Osteoblast (primary cell): ENCODE results near the gene CCKAR. TPM values are rescaled to one million over a fixed set of nuclear protein-coding genes. Genes with fewer than 3 reads are reported as not detected.

ENCODE experiments used
- DNase-seq: peaks from one replicate; pipeline ENCODE4 v3.0.0; 2011; ENCODE audit warnings: low spot score, mixed read lengths; ENCODE audit not compliant: insufficient read length; ENCODE audit errors: missing footprints
- H2AFZ ChIP-seq: 2 replicates; pipeline ENCODE4 v1.6.0; 2011; ENCODE audit warnings: mild to moderate bottlenecking, low read length
- H3K27ac ChIP-seq: 2 replicates; pipeline ENCODE4 v1.5.1; 2011; ENCODE audit warnings: mild to moderate bottlenecking, low read depth, low read length, moderate library complexity
- H3K27me3 ChIP-seq: 2 replicates; pipeline ENCODE4 v1.6.0; 2012; ENCODE audit warnings: mild to moderate bottlenecking, control low read depth, inconsistent platforms, low read length, moderate library complexity; ENCODE audit not compliant: insufficient read depth
- H3K36me3 ChIP-seq: 2 replicates; pipeline ENCODE4 v1.5.1; 2011; ENCODE audit warnings: mild to moderate bottlenecking, low read length, control low read depth, moderate library complexity; ENCODE audit not compliant: insufficient read depth
- H3K4me1 ChIP-seq: 2 replicates; pipeline ENCODE4 v1.5.1; 2011; ENCODE audit warnings: mild to moderate bottlenecking, low read length, control low read depth, moderate library complexity; ENCODE audit not compliant: insufficient read depth
- H3K4me2 ChIP-seq: 2 replicates; pipeline ENCODE4 v1.6.0; 2011; ENCODE audit warnings: mild to moderate bottlenecking, low read length; ENCODE audit not compliant: insufficient read depth
- H3K4me3 ChIP-seq: fragments of 200-600 bp; sonication (generic); 3 replicates; pipeline ENCODE4 v1.5.1; 2012; ENCODE audit warnings: mild to moderate bottlenecking, low read length, inconsistent platforms; ENCODE audit not compliant: insufficient read depth
- H3K79me2 ChIP-seq: 2 replicates; pipeline ENCODE4 v1.6.0; 2012; ENCODE audit warnings: mild to moderate bottlenecking, low read length, control low read depth, inconsistent platforms; ENCODE audit not compliant: insufficient read depth
- H3K9me3 ChIP-seq: 2 replicates; pipeline ENCODE4 v1.5.1; 2011; ENCODE audit warnings: low read depth, low read length, control low read depth
- H4K20me1 ChIP-seq: 2 replicates; pipeline ENCODE4 v1.6.0; 2012; ENCODE audit warnings: mild to moderate bottlenecking, low read length, control low read depth; ENCODE audit not compliant: insufficient read depth
- total RNA-seq: library from RNA; depleted of rRNA; stranded (reverse); fragments of >200 nt; gene quantifications from 2 replicates; pipeline ENCODE4 v1.2.3, GENCODE V29; 2012
- TF ChIP-seq, protein P1 (sequence below): IDR thresholded peaks from 2 replicates; pipeline ENCODE4 v1.5.1; 2011; ENCODE audit warnings: mild to moderate bottlenecking, low read depth, low read length, moderate library complexity; ENCODE audit errors: extremely low read depth

The CCKAR gene
- total RNA-seq, 1 donor: 2.5 TPM

DNA sequence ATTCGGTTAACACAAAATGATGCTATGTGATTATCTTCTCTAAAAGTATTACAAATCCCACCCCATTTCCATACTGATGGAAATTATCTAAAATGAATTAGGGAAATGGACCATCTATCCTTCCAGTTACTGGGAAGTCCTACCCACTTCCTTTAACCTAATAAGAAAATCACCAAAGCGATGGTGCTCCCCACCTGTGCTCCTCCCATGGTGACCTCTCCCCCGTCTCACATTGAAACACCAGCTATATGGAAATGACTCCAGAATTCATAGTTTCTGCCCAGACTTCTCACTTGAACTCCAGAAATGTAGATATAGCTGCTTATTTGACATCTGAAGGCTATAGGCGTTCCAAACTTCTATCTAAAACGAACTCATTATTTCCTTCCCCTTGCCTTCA is 48.5 kb downstream of the CCKAR start:
- no peak overlapping the region for H3K4me3 ChIP-seq
- no peak overlapping the region for H3K4me2 ChIP-seq
- no peaks in the 10 kb centered on the region for H3K27me3 ChIP-seq
- no peak for DNase-seq
- H3K27ac ChIP-seq: no peak overlapping the region
- H3K9me3 ChIP-seq: no peaks in the 10 kb centered on the region
- TF ChIP-seq, protein P1, sequence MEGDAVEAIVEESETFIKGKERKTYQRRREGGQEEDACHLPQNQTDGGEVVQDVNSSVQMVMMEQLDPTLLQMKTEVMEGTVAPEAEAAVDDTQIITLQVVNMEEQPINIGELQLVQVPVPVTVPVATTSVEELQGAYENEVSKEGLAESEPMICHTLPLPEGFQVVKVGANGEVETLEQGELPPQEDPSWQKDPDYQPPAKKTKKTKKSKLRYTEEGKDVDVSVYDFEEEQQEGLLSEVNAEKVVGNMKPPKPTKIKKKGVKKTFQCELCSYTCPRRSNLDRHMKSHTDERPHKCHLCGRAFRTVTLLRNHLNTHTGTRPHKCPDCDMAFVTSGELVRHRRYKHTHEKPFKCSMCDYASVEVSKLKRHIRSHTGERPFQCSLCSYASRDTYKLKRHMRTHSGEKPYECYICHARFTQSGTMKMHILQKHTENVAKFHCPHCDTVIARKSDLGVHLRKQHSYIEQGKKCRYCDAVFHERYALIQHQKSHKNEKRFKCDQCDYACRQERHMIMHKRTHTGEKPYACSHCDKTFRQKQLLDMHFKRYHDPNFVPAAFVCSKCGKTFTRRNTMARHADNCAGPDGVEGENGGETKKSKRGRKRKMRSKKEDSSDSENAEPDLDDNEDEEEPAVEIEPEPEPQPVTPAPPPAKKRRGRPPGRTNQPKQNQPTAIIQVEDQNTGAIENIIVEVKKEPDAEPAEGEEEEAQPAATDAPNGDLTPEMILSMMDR: no peak
- no peaks in the 10 kb centered on the region for H3K79me2 ChIP-seq
- H4K20me1 ChIP-seq: no peaks in the 10 kb centered on the region
- H3K36me3 ChIP-seq: peaks cover under 1% of the 10 kb centered on the region
- H2AFZ ChIP-seq: no peak overlapping the region
- peaks cover 11% of the 10 kb centered on the region for H3K4me1 ChIP-seq

DNA sequence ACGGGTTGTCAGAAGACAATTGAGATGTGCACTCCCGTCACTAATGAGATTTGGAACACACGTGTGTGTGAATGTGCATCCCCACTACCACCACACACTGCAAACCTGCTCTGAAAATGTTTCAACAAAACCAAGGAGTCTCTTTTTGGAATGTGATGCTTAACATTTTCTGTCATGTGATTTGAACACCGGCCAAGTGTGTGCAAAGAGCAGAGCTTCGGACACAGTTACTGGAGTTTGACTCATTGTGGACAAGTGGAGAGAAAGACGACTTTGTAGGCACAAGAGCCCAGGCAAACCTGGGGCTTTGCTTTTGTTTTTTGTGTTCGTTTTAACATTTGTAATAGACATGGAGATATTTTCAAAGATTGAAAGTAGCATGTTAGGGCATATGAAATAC is 49.2 kb downstream of the CCKAR start:
- Histone ChIP-seq H3K27ac (no peak overlapping the region), H2AFZ (no peak overlapping the region), H3K4me3 (no peak overlapping the region), H3K27me3 (no peaks in the 10 kb centered on the region), H3K36me3 (peaks cover 6% of the 10 kb centered on the region), H4K20me1 (no peaks in the 10 kb centered on the region), H3K9me3 (no peaks in the 10 kb centered on the region), H3K4me2 (no peak overlapping the region), H3K79me2 (no peaks in the 10 kb centered on the region), H3K4me1 (peaks cover 11% of the 10 kb centered on the region)
- peak; percentile 74 for DNase-seq
- TF ChIP-seq, protein P1: no peak

DNA sequence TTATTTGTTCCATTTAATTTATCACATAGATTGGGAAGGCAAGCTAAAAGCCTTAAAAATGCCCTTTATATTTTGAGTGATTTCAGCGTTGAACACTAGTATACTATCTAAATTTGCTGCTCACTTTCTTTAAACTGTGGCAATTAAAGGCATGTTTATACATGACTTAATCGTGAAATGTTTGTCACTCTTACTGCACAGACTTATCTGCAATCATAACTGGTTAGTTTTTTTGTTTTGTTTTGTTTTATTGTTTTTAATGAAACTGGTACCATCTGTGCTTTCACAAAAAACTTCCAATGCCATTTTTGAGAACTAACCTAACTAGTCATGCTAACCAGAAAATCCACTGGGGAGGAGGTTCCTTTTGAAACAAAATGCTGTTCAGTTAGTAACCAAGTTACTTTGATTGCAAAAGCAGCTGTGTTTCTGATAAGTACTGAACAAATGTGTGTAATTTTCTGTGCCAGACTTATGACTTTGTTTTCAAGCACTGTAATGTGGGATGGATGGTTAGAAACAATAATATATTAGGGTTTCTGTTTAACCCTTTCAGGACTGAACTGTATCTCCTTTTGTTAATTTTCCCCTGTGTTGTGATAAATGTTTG is 56.1 kb downstream of the CCKAR start:
- TF ChIP-seq, protein P1: no peak
- no peak overlapping the region for H3K27ac ChIP-seq
- H3K4me3 ChIP-seq: no peak overlapping the region
- no peak overlapping the region for H2AFZ ChIP-seq
- no peak overlapping the region for H3K4me2 ChIP-seq
- H4K20me1 ChIP-seq: no peaks in the 10 kb centered on the region
- peaks cover 11% of the 10 kb centered on the region for H3K4me1 ChIP-seq
- H3K27me3 ChIP-seq: no peaks in the 10 kb centered on the region
- DNase-seq: peak; percentile 63
- H3K9me3 ChIP-seq: no peaks in the 10 kb centered on the region
- H3K79me2 ChIP-seq: peaks cover 2% of the 10 kb centered on the region
- H3K36me3 ChIP-seq: peaks cover 41% of the 10 kb centered on the region

DNA sequence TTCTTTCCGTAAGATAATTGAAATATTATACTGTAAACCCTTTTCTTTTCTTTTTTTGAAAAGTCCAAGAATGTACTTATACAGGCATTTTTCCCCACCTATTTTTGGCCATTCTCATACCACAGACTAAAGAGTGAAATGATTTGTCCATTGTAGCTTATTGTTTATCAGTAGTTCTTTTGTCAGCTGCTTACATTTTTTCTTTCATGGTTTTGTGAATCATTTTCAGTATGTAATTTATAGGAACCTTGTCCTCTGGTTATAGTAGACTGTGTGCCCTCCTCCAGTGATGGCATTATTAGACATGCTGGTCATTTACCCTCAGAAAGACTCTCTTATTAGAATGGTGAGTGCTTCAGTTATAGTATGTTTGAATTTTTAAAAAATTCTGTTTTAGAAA is 56.7 kb downstream of the CCKAR start:
- H3K4me1 ChIP-seq: peaks cover 11% of the 10 kb centered on the region
- H3K27ac ChIP-seq: peak overlapping the region; percentile 25
- H3K79me2 ChIP-seq: peaks cover 5% of the 10 kb centered on the region
- H4K20me1 ChIP-seq: no peaks in the 10 kb centered on the region
- H3K36me3 ChIP-seq: peaks cover 46% of the 10 kb centered on the region
- no peak overlapping the region for H3K4me3 ChIP-seq
- TF ChIP-seq, protein P1: no peak
- H3K27me3 ChIP-seq: no peaks in the 10 kb centered on the region
- no peak overlapping the region for H3K4me2 ChIP-seq
- no peak for DNase-seq
- no peaks in the 10 kb centered on the region for H3K9me3 ChIP-seq
- no peak overlapping the region for H2AFZ ChIP-seq
